HG03378 (cell line): ENCODE data around the gene CPNE7.
"Not testable (repeated sequence)": the region's sequence is repeated elsewhere in the genome, so short reads cannot be mapped to it uniquely, and the experiment has no call there.

Experiments
- ATAC-seq: cut with Tn5 transposase; IDR thresholded peaks from one replicate; pipeline ENCODE4 v1.9.1; 2021; ENCODE audit warnings: mild to moderate bottlenecking, moderate library complexity; ENCODE audit not compliant: unreplicated experiment

Gene CPNE7

GRCh38 chr16:89565256-89565505, 10.4 kb upstream of the CPNE7 start:
- no peak for ATAC-seq

DNA sequence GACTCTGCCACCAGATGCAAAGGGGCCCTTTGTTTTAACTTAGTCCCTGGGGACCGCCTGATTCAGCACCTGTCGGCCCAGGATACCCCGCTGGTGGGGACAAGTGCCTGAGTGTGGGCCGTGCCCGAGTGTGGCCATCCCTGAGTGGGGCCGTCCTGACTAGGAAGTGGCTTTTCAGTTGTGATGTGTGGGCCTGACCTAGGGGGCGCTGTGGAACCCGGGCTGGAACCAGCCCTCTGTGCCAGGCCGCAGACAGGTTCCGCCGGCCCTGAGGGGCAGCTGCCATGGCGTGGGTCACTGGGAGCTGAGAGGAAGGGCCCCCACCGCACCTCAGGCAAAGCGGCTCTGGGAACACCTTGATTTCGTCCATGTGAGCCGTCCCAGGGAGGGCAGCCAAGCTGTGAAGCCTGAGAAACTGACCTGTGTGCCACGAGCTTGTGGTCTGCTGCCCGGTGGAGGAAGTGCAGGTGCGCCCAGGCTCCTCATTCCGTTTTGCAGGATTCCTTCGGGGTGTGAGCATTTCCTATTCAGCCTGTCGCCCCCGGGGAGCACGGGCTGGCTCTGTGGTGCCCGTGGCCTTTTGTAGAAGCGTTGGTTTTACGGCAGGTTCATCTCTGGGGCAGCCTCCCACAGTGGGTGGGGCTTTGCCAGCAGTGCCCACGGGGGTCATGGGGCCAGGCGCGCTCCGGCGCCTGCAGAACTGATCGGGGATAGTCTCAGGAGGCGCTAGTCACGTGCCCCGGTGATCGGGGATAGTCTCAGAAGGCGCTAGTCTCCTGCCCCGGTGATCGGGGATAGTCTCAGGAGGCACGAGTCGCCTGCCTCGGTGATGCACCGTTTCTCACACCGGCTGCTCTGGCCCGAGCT, 9.8 kb upstream of the CPNE7 start:
- ATAC-seq = no peak

GRCh38 chr16:89567656-89568594, 7.6 kb upstream of the CPNE7 start:
- no peak for ATAC-seq

GRCh38 chr16:89569506-89570341, 5.8 kb upstream of the CPNE7 start:
- ATAC-seq = no peak

DNA sequence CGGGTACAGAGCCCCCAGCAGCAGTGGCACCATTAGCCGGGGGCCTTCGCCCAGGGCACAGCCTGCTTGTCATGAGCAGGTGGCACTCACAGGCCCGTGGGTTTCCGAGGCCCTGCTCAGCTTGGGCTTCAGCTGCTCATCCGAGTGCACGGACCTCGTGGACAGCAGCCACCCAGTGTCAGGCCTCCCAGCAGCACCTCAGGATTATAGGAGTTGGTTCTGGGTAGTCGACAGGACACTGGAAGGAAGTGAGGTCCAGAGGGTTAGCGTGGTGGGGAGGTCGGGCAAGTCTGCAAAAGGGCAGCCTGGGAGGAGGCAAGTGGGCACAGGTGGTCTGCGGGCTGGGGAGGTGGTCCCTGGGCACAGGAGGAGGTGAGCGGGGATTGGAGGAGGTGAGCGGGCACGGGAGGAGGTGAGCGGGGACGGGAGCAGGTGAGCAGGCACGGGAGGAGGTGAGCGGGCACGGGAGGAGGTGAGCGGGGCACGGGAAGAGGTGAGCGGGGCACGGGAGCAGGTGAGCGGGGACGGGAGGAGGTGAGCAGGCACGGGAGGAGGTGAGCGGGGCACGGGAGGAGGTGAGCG, 5.1 kb upstream of the CPNE7 start:
- ATAC-seq = no peak

GRCh38 chr16:89570983-89571598, 4.5 kb upstream of the CPNE7 start:
- ATAC-seq = not testable (repeated sequence)

- no peak for ATAC-seq
Measured at GRCh38 chr16:89571636-89572035, 3.9 kb upstream of the CPNE7 start.

DNA sequence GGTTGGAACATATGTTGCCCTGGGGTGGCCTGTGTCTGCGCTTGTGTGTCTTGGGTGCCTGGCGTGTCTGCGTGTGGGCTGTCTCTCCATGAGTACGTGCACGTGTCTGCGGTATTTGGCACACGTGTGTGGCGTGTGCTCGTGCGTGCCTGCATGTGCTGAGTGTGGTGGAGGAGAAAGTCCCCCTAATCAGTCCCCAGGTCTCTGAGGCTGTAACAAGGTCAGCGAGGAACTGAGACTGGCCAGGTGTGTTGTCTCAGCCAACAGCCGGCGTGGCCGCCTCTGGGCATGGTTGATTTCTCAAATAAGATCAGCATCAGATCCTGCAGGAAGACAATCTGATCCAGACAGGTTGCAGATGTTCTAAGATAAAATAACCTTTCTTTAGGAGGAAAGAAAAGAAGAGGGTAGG, 3.5 kb upstream of the CPNE7 start:
- ATAC-seq = no peak

DNA sequence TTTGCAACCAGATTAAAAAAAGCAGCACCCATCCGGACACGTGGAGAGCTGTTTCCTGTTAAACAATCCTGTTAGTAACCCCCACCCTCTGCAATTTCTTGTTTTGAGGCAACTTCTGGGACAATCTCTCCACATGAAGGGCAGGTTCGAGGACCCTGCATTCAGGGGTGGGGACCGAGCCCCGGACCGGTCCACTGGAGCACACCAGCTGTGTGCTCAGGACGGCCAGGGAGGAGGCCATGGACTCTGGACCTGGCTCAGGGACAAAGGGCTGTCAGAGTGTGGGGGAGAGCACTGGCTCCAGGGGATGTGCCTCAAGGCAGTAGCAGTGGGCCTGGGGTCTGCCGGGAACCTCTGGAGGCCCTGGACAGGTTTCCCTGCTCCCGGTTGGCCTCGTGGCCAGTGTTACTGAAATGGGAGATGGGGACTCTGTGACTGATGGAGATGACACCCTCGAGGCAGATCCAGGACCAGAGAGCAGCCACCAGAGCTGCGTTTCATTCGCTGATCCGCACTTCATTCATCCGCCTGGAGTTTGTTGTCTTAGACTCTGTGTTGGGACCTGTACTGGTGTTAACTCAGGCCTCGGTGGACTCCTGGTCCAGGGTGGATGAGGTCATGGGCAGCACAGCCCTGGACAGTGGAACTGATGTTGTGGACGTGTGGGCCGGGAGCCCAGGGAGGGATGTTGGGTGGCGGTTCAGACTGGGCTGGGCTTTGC, 2.9 kb upstream of the CPNE7 start:
- no peak for ATAC-seq

DNA sequence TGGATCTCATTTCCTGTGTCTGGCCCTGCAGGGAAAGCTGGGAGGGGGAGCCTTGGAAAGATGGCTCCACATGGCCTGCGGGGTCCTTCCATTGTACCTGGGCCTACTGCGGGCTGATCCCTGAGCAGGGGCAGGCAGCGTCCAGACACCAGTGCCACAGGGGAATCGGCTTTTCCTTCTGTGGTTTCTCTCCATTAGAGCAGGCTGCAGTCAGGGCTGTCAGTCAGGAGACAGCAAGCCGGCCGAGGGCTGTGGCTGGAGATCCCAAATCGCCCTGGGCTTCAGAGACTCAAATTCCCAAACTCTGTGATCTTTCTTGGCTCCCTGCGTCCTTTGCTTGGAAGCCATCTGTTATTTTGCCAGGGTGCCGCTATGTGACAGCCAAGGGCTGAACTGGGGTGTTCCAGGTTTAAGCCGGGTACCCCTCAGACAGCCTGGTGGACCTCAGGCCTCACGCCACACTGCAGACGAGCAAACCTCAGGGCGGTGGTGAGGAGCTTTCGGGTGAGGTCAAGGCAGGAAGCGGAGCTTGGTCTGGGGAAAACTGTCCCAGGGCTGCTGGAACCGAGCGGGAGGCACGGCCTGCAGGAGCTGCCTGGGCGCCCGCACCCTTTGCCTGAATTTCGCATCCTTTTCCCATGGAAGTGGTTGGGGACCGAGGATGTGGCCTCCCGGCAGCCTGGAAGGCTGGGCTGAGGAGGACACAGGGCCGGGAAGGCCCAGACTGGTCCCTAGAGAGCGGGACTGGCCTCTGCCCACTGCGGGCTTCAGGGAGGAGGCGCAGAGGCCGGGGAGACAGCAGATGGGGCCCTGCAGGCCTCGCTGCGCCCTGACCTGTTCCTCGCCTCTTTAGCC, 1.5 kb upstream of the CPNE7 start:
- no peak for ATAC-seq

GRCh38 chr16:89574681-89575246, 794 bp upstream of the CPNE7 start:
- no peak for ATAC-seq

DNA sequence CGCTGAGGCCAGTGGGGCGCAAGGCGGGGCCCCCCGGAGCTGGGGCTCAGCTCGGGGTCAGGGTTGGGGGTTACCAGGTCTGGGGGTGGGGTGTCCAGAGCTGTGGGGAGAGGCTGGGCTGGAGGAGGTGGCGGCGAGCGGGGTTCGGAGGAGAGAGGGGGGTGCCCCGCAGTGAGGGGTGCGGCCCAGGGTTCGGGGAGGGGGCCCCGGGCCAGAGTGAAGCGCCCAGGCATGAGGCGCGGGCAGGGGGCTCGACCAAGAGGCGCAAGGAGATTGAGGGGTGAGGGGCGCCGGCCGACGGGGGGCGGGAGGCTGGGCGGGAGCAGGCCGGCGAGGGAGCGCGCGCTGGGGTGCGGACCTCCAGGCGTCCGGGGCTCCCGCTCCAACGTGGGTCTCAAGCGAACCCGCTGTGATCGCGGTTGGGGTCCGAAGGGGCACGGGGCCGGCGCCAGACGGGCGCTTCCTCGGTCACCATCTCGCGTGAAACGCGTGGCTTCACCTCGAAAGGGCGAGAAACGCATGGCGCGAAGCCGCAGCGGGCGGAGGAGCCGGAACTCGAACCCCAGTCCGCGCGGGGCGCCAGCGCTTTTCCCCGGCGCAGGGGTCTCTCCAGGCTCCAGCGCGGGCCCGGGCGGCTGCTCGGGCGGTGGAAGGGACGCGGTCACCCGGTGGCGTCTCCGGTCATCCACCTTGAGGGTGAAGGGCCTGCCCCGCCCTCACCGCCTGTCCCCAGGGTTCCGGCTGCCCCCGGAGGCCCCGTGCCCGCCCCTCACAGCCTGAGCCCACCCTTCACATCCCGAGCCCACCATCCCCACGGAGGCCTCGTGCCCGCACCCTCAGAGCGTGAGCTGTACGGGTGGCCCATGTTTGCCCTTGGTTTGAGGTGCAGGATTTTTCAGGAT, 846 bp downstream of the CPNE7 start:
- ATAC-seq = no peak

DNA sequence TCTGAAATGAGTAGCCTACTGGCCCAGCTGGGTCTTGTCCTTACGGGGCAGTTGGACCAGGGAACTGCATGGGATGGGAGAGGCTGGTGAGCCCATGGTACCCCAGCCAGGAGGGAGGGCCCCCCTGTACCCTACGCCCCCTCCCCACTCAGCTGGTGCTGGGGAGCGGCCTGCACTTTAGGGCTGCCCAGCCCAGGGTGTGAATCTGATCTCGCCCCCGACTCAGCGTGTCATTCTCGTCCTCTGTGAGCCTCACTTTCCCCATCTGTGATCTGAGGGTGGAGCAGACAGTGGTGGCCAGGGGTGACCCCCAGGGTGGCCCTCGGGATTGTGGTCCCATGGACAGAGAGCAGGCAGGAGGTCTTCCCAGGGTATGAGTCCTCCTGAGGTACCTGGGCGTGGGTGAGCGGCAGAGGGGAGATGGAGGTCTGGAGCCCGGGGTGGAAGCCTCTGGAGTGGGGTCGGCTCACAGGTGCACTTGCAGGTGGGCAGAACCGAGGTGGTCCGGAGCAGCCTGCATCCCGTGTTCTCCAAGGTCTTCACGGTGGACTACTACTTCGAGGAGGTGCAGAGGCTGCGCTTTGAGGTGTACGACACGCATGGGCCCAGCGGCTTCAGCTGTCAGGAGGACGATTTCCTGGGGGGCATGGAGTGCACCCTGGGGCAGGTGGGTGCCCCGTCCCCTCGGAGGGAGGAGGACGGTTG, 1.6 kb downstream of the CPNE7 start:
- ATAC-seq = no peak

GRCh38 chr16:89579351-89579750, 3.8 kb downstream of the CPNE7 start:
- ATAC-seq = no peak

- ATAC-seq = no peak
Measured at GRCh38 chr16:89581045-89581695, 5.6 kb downstream of the CPNE7 start.

GRCh38 chr16:89581861-89582563, 6.5 kb downstream of the CPNE7 start:
- ATAC-seq = no peak
